Panc1 (cell line): Measurements from ENCODE around the gene PPDPF.

ENCODE experiments used
- CTCF ChIP-seq: fragments of 450-650 bp; IDR thresholded peaks from 2 replicates; pipeline ENCODE4 v1.5.1; 2017; ENCODE audit warnings: mild to moderate bottlenecking
- POLR2AphosphoS5 ChIP-seq: IDR thresholded peaks from 2 replicates; pipeline ENCODE4 v1.6.1; 2012; ENCODE audit warnings: mild to moderate bottlenecking, low read depth, low read length, moderate library complexity
- SIN3A ChIP-seq: IDR thresholded peaks from 2 replicates; pipeline ENCODE4 v1.6.1; 2012; ENCODE audit warnings: low read depth, mild to moderate bottlenecking, low read length, moderate library complexity, borderline replicate concordance; ENCODE audit not compliant: insufficient read depth
- TCF7L2 ChIP-seq: IDR thresholded peaks from 2 replicates; pipeline ENCODE4 v1.6.1; 2011; ENCODE audit warnings: mild to moderate bottlenecking, low read depth, low read length, inconsistent platforms

GRCh38 chr20:63563225-63563935 is 42.8 kb downstream of the PPDPF start:
- TF ChIP-seq CTCF (no peak), TCF7L2 (no peak), POLR2AphosphoS5 (no peak), SIN3A (no peak)
